ENCODE results near the gene NGRN.

Gene NGRN

GRCh38 chr15:90265271-90266060 is at the start of gene NGRN:
TSS of gene NGRN (plus strand) at chr15:90265672. CDS start at chr15:90265713, 41 bp downstream.
- peak; percentile 57 to 62 for DNase-seq (ENCODE audit: low read depth in 2 of 2)

- DNase-seq (ENCODE audit: low read depth in 2 of 2), result no peak
Measured at GRCh38 chr15:90217671-90218394, 47.6 kb upstream of the NGRN start.

- DNase-seq (ENCODE audit: low read depth in 2 of 2), result no peak
Measured at GRCh38 chr15:90219421-90220141, 45.9 kb upstream of the NGRN start.

GRCh38 chr15:90221246-90221900 is 44.1 kb upstream of the NGRN start:
- peak; percentile 41 to 45 for DNase-seq (ENCODE audit: low read depth in 2 of 2)

GRCh38 chr15:90222547-90222946 is 42.9 kb upstream of the NGRN start:
- DNase-seq (ENCODE audit: low read depth in 2 of 2), result no peak

- DNase-seq (ENCODE audit: low read depth in 2 of 2), result no peak
Measured at GRCh38 chr15:90223441-90224165, 41.9 kb upstream of the NGRN start.

GRCh38 chr15:90225047-90225446 is 40.4 kb upstream of the NGRN start:
- no peak for DNase-seq (ENCODE audit: low read depth in 2 of 2)

- DNase-seq (ENCODE audit: low read depth in 2 of 2), result no peak
Measured at GRCh38 chr15:90225504-90226234, 39.8 kb upstream of the NGRN start.

- DNase-seq (ENCODE audit: low read depth in 2 of 2), result no peak
Measured at GRCh38 chr15:90227336-90227735, 38.1 kb upstream of the NGRN start.

GRCh38 chr15:90227816-90228772 is 37.4 kb upstream of the NGRN start:
- DNase-seq (ENCODE audit: low read depth in 2 of 2), result no peak

- no peak for DNase-seq (ENCODE audit: low read depth in 2 of 2)
Measured at GRCh38 chr15:90228960-90229359, 36.5 kb upstream of the NGRN start.

GRCh38 chr15:90230071-90230494 is 35.4 kb upstream of the NGRN start:
- no peak for DNase-seq (ENCODE audit: low read depth in 2 of 2)

GRCh38 chr15:90230610-90231009 is 34.9 kb upstream of the NGRN start:
- DNase-seq (ENCODE audit: low read depth in 2 of 2), result no peak

- DNase-seq (ENCODE audit: low read depth in 2 of 2), result no peak
Measured at GRCh38 chr15:90231028-90232017, 34.1 kb upstream of the NGRN start.

- no peak for DNase-seq (ENCODE audit: low read depth in 2 of 2)
Measured at GRCh38 chr15:90232196-90232595, 33.3 kb upstream of the NGRN start.

- no peak for DNase-seq (ENCODE audit: low read depth in 2 of 2)
Measured at GRCh38 chr15:90232941-90233386, 32.5 kb upstream of the NGRN start.

- DNase-seq (ENCODE audit: low read depth in 2 of 2), result peak; percentile 89 to 93
Measured at GRCh38 chr15:90233387-90234095, 31.9 kb upstream of the NGRN start, which contains the start of gene CIB1. TSS of gene CIB1 (minus strand) at chr15:90233941. CDS start at chr15:90233885, 56 bp downstream.
